Endodermal cell (in vitro differentiated cells): Measurements from ENCODE around the gene EVL. TPM values are rescaled to one million over a fixed set of nuclear protein-coding genes. Genes with fewer than 3 reads are reported as not detected.

Experiments
- DNase-seq: peaks from one replicate; pipeline ENCODE4 v3.0.0-alpha.2; 2017
- H3K27ac ChIP-seq: 2 replicates; pipeline ENCODE4 v1.5.1; 2013; ENCODE audit warnings: mild to moderate bottlenecking, low read depth, low read length, moderate library complexity
- H3K27me3 ChIP-seq: 2 replicates; pipeline ENCODE4 v1.6.1; 2013; ENCODE audit warnings: mild to moderate bottlenecking, low read length, moderate library complexity; ENCODE audit not compliant: insufficient read depth, control insufficient read depth, poor library complexity, severe bottlenecking
- H3K36me3 ChIP-seq: 2 replicates; pipeline ENCODE4 v1.7.0; 2013; ENCODE audit warnings: mild to moderate bottlenecking, low read length, moderate library complexity; ENCODE audit not compliant: control insufficient read depth, insufficient read depth
- H3K4me1 ChIP-seq: one replicate; pipeline ENCODE4 v1.7.0; 2013; ENCODE audit warnings: low read length; ENCODE audit not compliant: control insufficient read depth, insufficient read depth
- H3K4me3 ChIP-seq: 2 replicates; pipeline ENCODE4 v1.5.1; 2013; ENCODE audit warnings: mild to moderate bottlenecking, low read length, moderate library complexity
- H3K9ac ChIP-seq: 2 replicates; pipeline ENCODE4 v1.6.1; 2013; ENCODE audit warnings: mild to moderate bottlenecking, low read length, moderate library complexity; ENCODE audit not compliant: poor library complexity, severe bottlenecking; ENCODE audit errors: extremely low read depth
- H3K9me3 ChIP-seq: 2 replicates; pipeline ENCODE4 v1.6.1; 2013; ENCODE audit warnings: mild to moderate bottlenecking, low read length, moderate library complexity; ENCODE audit not compliant: control insufficient read depth
- H3K27ac Mint-ChIP-seq: 2 replicates; pipeline ENCODE4 v1.8.0; 2020; ENCODE audit warnings: mixed read lengths
- H3K27me3 Mint-ChIP-seq: 2 replicates; pipeline ENCODE4 v1.8.0; 2021; ENCODE audit warnings: mild to moderate bottlenecking, mixed read lengths; ENCODE audit not compliant: insufficient read depth
- H3K36me3 Mint-ChIP-seq: 2 replicates; pipeline ENCODE4 v1.8.0; 2020; ENCODE audit warnings: low read depth, mixed read lengths
- H3K4me1 Mint-ChIP-seq: 2 replicates; pipeline ENCODE4 v1.8.0; 2020; ENCODE audit warnings: mixed read lengths
- H3K4me3 Mint-ChIP-seq: 2 replicates; pipeline ENCODE4 v1.8.0; 2020; ENCODE audit warnings: mild to moderate bottlenecking, moderate library complexity, mixed read lengths
- H3K9me3 Mint-ChIP-seq: 2 replicates; pipeline ENCODE4 v1.8.0; 2020; ENCODE audit warnings: mild to moderate bottlenecking, mixed read lengths
- CTCF ChIP-seq: fragments of 200-600 bp; sonication (generic); conservative IDR thresholded peaks from 2 replicates; pipeline ENCODE4 v1.5.0; 2021; ENCODE audit warnings: antibody characterized with exemption, mild to moderate bottlenecking
- WGBS, 2 experiments: methylation state at CpG; one replicate each; pipeline versions ENCODE4 v1.1.5 to v1.1.7; 2013; ENCODE audit warnings: missing lambda C conversion rate in 2 of 2, mixed read lengths in 1 of 2; ENCODE audit not compliant: insufficient coverage in 1 of 2, insufficient read length in 1 of 2; 5-methylcytosine and 5-hydroxymethylcytosine counted together
- total RNA-seq, 2 donors: library from RNA; stranded (reverse); fragmentation: NEBNext Ultra II Directional in 1 of 2; extraction: Animal tissue kit (Norgen Biotek cat#: 25700) in 1 of 2; gene quantifications; 2 replicates in 1 of 2; 3 replicates in 1 of 2; pipeline ENCODE4 v1.2.1, GENCODE V29; 2021

Gene EVL
- total RNA-seq, 2 donors from 2014 or later, result 61.1 to 71.3 TPM

DNA sequence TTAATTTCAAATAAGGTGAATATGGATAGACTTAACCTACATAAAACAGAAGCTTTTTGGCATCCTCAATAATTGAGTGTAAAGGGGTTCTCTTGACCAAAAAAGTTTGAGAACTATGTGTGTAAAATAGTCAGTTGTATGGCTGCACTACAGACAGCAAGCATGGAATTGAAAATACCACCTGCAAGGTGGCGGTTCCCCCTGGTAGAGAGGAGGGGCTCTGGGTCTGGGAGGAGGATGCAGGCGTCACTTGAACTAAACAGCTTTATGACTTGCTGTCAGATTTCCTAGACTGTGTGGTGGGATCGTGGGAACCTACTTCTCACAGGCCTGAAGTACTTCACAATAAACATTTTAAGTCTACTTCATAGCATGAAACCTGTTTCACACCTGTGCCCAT lies 6.3 kb downstream of the EVL start:
- no peaks in the 10 kb centered on the region for H3K9me3 Mint-ChIP-seq
- WGBS, 2 experiments, result 95 to 97% methylated on average over 3 of the region's 3 CpGs
- H3K27ac ChIP-seq, result no peak overlapping the region
- DNase-seq, result no peak
- no peaks in the 10 kb centered on the region for H3K36me3 Mint-ChIP-seq
- no peaks in the 10 kb centered on the region for H3K9me3 ChIP-seq
- H3K4me1 Mint-ChIP-seq, result peaks cover 24% of the 10 kb centered on the region
- no peak overlapping the region for H3K27ac Mint-ChIP-seq
- H3K4me3 Mint-ChIP-seq, result no peak overlapping the region
- H3K27me3 ChIP-seq, result no peaks in the 10 kb centered on the region
- TF ChIP-seq CTCF, result no peak
- H3K4me3 ChIP-seq, result no peak overlapping the region
- no peaks in the 10 kb centered on the region for H3K36me3 ChIP-seq
- no peaks in the 10 kb centered on the region for H3K4me1 ChIP-seq
- no peak overlapping the region for H3K9ac ChIP-seq
- no peaks in the 10 kb centered on the region for H3K27me3 Mint-ChIP-seq

- H3K27ac ChIP-seq, result no peak overlapping the region
- Mint-ChIP-seq H3K27ac (no peak overlapping the region), H3K36me3 (no peaks in the 10 kb centered on the region), H3K4me3 (no peak overlapping the region), H3K27me3 (no peaks in the 10 kb centered on the region), H3K4me1 (peaks cover 24% of the 10 kb centered on the region), H3K9me3 (no peaks in the 10 kb centered on the region)
- 95 to 98% methylated on average over 10 to 14 of the region's 14 CpGs for WGBS, 2 experiments
- no peak overlapping the region for H3K9ac ChIP-seq
- H3K9me3 ChIP-seq, result no peaks in the 10 kb centered on the region
- H3K4me3 ChIP-seq, result no peak overlapping the region
- no peak for TF ChIP-seq CTCF
- H3K36me3 ChIP-seq, result no peaks in the 10 kb centered on the region
- no peaks in the 10 kb centered on the region for H3K4me1 ChIP-seq
- DNase-seq, result no peak
- H3K27me3 ChIP-seq, result no peaks in the 10 kb centered on the region
Observed at GRCh38 chr14:100072783-100073346, 7.6 kb downstream of the EVL start.

DNA sequence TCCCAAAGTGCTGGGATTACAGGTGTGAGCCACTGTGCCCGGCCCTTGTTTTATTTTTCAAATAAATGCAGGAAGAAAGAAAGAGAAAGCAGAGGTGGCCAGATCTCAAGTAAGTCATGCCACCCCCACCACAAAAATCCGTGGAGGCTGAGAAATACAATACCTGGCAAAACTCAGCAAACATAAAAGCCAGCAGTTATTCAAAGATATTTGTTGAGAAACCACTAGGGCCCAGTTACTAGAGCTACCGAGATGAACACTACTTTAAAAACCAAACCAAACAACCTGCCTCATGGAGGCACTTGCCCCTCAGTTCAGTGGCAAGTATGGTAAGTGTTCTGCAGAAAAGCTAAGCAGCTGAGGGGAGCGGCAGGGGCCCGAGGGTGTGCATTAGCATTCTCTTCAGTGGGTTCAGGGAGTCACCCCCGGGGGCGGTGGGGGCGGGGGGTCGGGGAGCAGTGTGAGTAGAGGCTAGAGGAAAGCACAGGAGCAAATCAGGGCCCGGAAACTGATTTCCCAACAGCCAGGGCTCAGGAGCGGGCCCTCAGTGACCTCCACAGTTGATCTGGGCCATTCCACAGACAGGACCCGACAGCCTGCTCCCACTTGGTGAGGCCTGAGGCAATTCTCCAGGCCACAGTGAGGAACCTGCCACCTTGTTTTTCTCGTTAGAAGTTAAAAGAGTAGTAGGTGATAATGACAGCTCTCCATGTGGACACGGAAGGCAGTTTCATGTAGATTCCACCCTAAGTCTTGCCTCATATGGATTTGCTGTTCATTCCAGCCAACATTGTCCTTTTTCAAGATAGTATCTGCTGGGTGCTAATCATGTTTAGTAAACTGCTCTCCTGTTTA lies 8.6 kb downstream of the EVL start:
- WGBS, 2 experiments, result 85 to 98% methylated on average over 4 to 14 of the region's 14 CpGs
- Histone ChIP-seq H3K27me3 (no peaks in the 10 kb centered on the region), H3K9ac (no peak overlapping the region), H3K36me3 (no peaks in the 10 kb centered on the region), H3K4me1 (no peaks in the 10 kb centered on the region), H3K27ac (no peak overlapping the region), H3K4me3 (no peak overlapping the region), H3K9me3 (no peaks in the 10 kb centered on the region)
- no peaks in the 10 kb centered on the region for H3K9me3 Mint-ChIP-seq
- no peak overlapping the region for H3K4me3 Mint-ChIP-seq
- peak overlapping the region; percentile 19 for H3K27ac Mint-ChIP-seq
- H3K36me3 Mint-ChIP-seq, result no peaks in the 10 kb centered on the region
- no peaks in the 10 kb centered on the region for H3K27me3 Mint-ChIP-seq
- TF ChIP-seq CTCF, result no peak
- peaks cover 18% of the 10 kb centered on the region for H3K4me1 Mint-ChIP-seq
- no peak for DNase-seq
